Peyer's patch (tissue), 4 donors: ENCODE results near the gene PMM1. TPM values are rescaled to one million over a fixed set of nuclear protein-coding genes. Genes with fewer than 3 reads are reported as not detected.
A peak's percentile ranks its signal among the peaks of the same experiment; 100 is the strongest.
"Not testable (repeated sequence)": the region's sequence is repeated elsewhere in the genome, so short reads cannot be mapped to it uniquely, and the experiment has no call there.

Source experiments
- DNase-seq, 3 donors: peaks; one replicate each; pipeline ENCODE4 v3.0.0-alpha.2; 2017 to 2019
- H3K27ac ChIP-seq, 4 donors: fragments of 200-600 bp; sonication (generic); one replicate each; pipeline ENCODE4 v1.5.1; 2016 to 2019
- H3K27me3 ChIP-seq, 2 donors: fragments of 200-600 bp; sonication (generic); one replicate each; pipeline ENCODE4 v1.5.1; 2019
- H3K36me3 ChIP-seq, 3 donors: fragments of 200-600 bp; sonication (generic); one replicate each; pipeline ENCODE4 v1.5.1; 2016 to 2019
- H3K4me1 ChIP-seq, 4 donors: fragments of 200-600 bp; sonication (generic); one replicate each; pipeline ENCODE4 v1.5.1; 2016 to 2019
- H3K4me3 ChIP-seq, 4 donors: fragments of 200-600 bp; sonication (generic); 1 replicate in 3 of 4; 2 replicates in 1 of 4; pipeline ENCODE4 v1.5.1; 2016 to 2019; ENCODE audit warnings: mild to moderate bottlenecking in 1 of 4
- H3K9me3 ChIP-seq, 4 donors: fragments of 200-600 bp; sonication (generic); one replicate each; pipeline ENCODE4 v1.5.1; 2016 to 2019; ENCODE audit warnings: mild to moderate bottlenecking in 1 of 4
- CTCF ChIP-seq, 6 experiments: fragments of 450-650 bp in 4 of 6; fragments of 200-600 bp in 2 of 6; sonication (generic) in 1 of 6; IDR thresholded peaks; one replicate each; pipeline ENCODE4 v1.5.1; 2017 to 2019; ENCODE audit warnings: antibody characterized with exemption in 6 of 6, mild to moderate bottlenecking in 3 of 6, moderate library complexity in 1 of 6
- POLR2A ChIP-seq, 2 donors: fragments of 450-650 bp; IDR thresholded peaks; one replicate each; pipeline ENCODE4 v1.5.1; 2017; ENCODE audit warnings: antibody characterized with exemption in 2 of 2, mild to moderate bottlenecking in 2 of 2, moderate library complexity in 2 of 2
- total RNA-seq, 4 donors: library from RNA; depleted of rRNA; stranded (reverse); fragments of >200 nt; gene quantifications; one replicate each; pipeline ENCODE4 v1.1.0, GENCODE V29; 2016

Gene PMM1
- total RNA-seq, 4 donors from 2014 or later = 63.5 to 139 (median 101) TPM

- Histone ChIP-seq H3K27me3 (no peaks in the 10 kb centered on the region), H3K27ac (no peak overlapping the region), H3K9me3 (no peaks in the 10 kb centered on the region), H3K4me3 (no peak overlapping the region), H3K4me1 (no peaks in the 10 kb centered on the region), H3K36me3 (peaks cover 0 to 44% (median 0%) of the 10 kb centered on the region in 3 donors)
- TF ChIP-seq POLR2A (IDR thresholded peaks at IDR 0.05) (no peak), CTCF (IDR thresholded peaks at IDR 0.05) (no peak)
- DNase-seq = peak in 2 of 3 donors; percentile 59 to 60
These were observed 14.7 kb downstream of the PMM1 start for GRCh38 chr22:41574847-41575381.

- no peak for DNase-seq
- Histone ChIP-seq H3K27me3 (no peaks in the 10 kb centered on the region), H3K9me3 (no peaks in the 10 kb centered on the region), H3K4me3 (no peak overlapping the region), H3K27ac (no peak overlapping the region), H3K36me3 (peaks cover 0 to 31% (median 0%) of the 10 kb centered on the region in 3 donors), H3K4me1 (no peaks in the 10 kb centered on the region)
- TF ChIP-seq POLR2A (IDR thresholded peaks at IDR 0.05) = no peak
- TF ChIP-seq CTCF (IDR thresholded peaks at IDR 0.05) = no peak
These were observed 16.0 kb downstream of the PMM1 start for GRCh38 chr22:41573677-41574076.

DNA sequence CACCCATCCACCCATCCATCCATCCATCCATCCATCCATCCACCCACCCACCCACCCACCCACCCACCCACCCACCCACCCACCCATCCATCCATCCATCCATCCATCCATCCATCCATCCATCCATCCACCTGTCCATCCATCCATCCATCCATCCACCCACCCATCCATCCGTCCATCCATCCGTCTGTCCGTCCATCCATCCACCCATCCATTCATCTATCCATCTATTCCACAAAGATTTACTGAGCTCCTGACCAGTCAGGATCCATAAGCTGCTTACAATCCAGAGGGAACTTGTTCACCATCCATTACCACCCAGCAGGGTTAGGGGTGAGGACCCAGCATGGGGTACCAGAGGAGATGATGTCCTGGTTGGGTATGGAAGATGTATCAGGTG lies 17.3 kb downstream of the PMM1 start:
- H3K4me1 ChIP-seq, H3K9me3 ChIP-seq, H3K27ac ChIP-seq, H3K4me3 ChIP-seq, DNase-seq, H3K27me3 ChIP-seq: not testable (repeated sequence)
- peaks cover 0 to 18% (median 0%) of the 10 kb centered on the region in 3 donors for H3K36me3 ChIP-seq

GRCh38 chr22:41571786-41572185 lies 17.9 kb downstream of the PMM1 start:
- Histone ChIP-seq H3K9me3 (no peaks in the 10 kb centered on the region), H3K27me3 (no peaks in the 10 kb centered on the region), H3K36me3 (peaks cover 0 to 12% (median 0%) of the 10 kb centered on the region in 3 donors), H3K27ac (no peak overlapping the region), H3K4me3 (no peak overlapping the region), H3K4me1 (no peaks in the 10 kb centered on the region)
- peak in 1 of 3 donors; percentile 45 for DNase-seq
- TF ChIP-seq POLR2A (IDR thresholded peaks at IDR 0.05) = no peak
- no peak for TF ChIP-seq CTCF (IDR thresholded peaks at IDR 0.05)

- DNase-seq = peak in 1 of 3 donors; percentile 37
- H3K27ac ChIP-seq = no peak overlapping the region
These were observed 19.4 kb downstream of the PMM1 start for GRCh38 chr22:41570221-41570620.

GRCh38 chr22:41568811-41569210 lies 20.8 kb downstream of the PMM1 start:
- H3K4me3 ChIP-seq = no peak overlapping the region

More at GRCh38 chr22:41570221-41570620, 19.4 kb downstream of the PMM1 start:
- no peaks in the 10 kb centered on the region for H3K4me1 ChIP-seq
- no peaks in the 10 kb centered on the region for H3K36me3 ChIP-seq
- TF ChIP-seq CTCF (IDR thresholded peaks at IDR 0.05) (no peak), POLR2A (IDR thresholded peaks at IDR 0.05) (no peak)
- no peaks in the 10 kb centered on the region for H3K27me3 ChIP-seq
- H3K9me3 ChIP-seq = no peaks in the 10 kb centered on the region
- H3K4me3 ChIP-seq = no peak overlapping the region

More at GRCh38 chr22:41568811-41569210, 20.8 kb downstream of the PMM1 start:
- DNase-seq = peak in 1 of 3 donors; percentile 46
- Histone ChIP-seq H3K9me3 (no peaks in the 10 kb centered on the region), H3K36me3 (no peaks in the 10 kb centered on the region), H3K27ac (no peak overlapping the region), H3K27me3 (no peaks in the 10 kb centered on the region), H3K4me1 (no peaks in the 10 kb centered on the region)
- TF ChIP-seq POLR2A (IDR thresholded peaks at IDR 0.05) (no peak), CTCF (IDR thresholded peaks at IDR 0.05) (no peak)
